Measurements from ENCODE around the gene PRKAR2B.

- TF ChIP-seq CTCF (IDR thresholded peaks at IDR 0.05) (no peak), ZFX (IDR thresholded peaks at IDR 0.05; ENCODE audit: borderline replicate concordance) (no peak)
Observed at GRCh38 chr7:107041097-107041496, 3.4 kb upstream of the PRKAR2B start.
